ENCODE data around the gene MYO15A.

The MYO15A gene

GRCh38 chr17:18179804-18180203 lies 71.2 kb downstream of the MYO15A start:
- no peak for TF ChIP-seq EZH2phosphoT487 (IDR thresholded peaks at IDR 0.05; ENCODE audit: borderline replicate concordance)
- no peak for TF ChIP-seq CTCF (conservative IDR thresholded peaks at IDR 0.05; ENCODE audit: low read length)

GRCh38 chr17:18181358-18181757 lies 72.8 kb downstream of the MYO15A start:
- Histone ChIP-seq H3K4me2 (ENCODE audit: low read depth, low read length, poor library complexity, severe bottlenecking) (peak overlapping the region; percentile 97), H3K4me1 (ENCODE audit: insufficient read depth, low read length, poor library complexity, severe bottlenecking) (peaks cover 27% of the 10 kb centered on the region), H3K36me3 (ENCODE audit: insufficient read depth, low read length) (no peaks in the 10 kb centered on the region), H2AFZ (ENCODE audit: low read length) (no peak overlapping the region), H3K9me2 (replicated peaks; ENCODE audit: low read depth, low read length) (no peaks in the 10 kb centered on the region), H4K20me1 (ENCODE audit: insufficient read depth, low read length, poor library complexity, severe bottlenecking) (peaks cover 22% of the 10 kb centered on the region), H3K4me3 (ENCODE audit: low read length, poor library complexity, severe bottlenecking) (peak overlapping the region; percentile 97), H3K9ac (ENCODE audit: low read depth, low read length, poor library complexity, severe bottlenecking) (peak overlapping the region; percentile 82), H3F3A (ENCODE audit: low read depth) (no peaks in the 10 kb centered on the region), H3K27me3 (ENCODE audit: insufficient read depth, low read length, poor library complexity, severe bottlenecking) (no peaks in the 10 kb centered on the region), H3K79me2 (ENCODE audit: insufficient read depth, low read length) (peaks cover 36% of the 10 kb centered on the region), H3K9me3 (ENCODE audit: insufficient read depth, low read depth, low read length) (no peaks in the 10 kb centered on the region)
- no peak for TF ChIP-seq EZH2phosphoT487 (IDR thresholded peaks at IDR 0.05; ENCODE audit: borderline replicate concordance)
- no peak for TF ChIP-seq CTCF (conservative IDR thresholded peaks at IDR 0.05; ENCODE audit: low read length)

More at GRCh38 chr17:18179804-18180203, 71.2 kb downstream of the MYO15A start:
- Histone ChIP-seq H3K4me2 (ENCODE audit: low read depth, low read length, poor library complexity, severe bottlenecking) (no peak overlapping the region), H3F3A (ENCODE audit: low read depth) (no peaks in the 10 kb centered on the region), H3K9ac (ENCODE audit: low read depth, low read length, poor library complexity, severe bottlenecking) (no peak overlapping the region), H3K79me2 (ENCODE audit: insufficient read depth, low read length) (peaks cover 21% of the 10 kb centered on the region), H4K20me1 (ENCODE audit: insufficient read depth, low read length, poor library complexity, severe bottlenecking) (peaks cover 6% of the 10 kb centered on the region), H3K4me1 (ENCODE audit: insufficient read depth, low read length, poor library complexity, severe bottlenecking) (peaks cover 11% of the 10 kb centered on the region), H3K9me3 (ENCODE audit: insufficient read depth, low read depth, low read length) (no peaks in the 10 kb centered on the region), H2AFZ (ENCODE audit: low read length) (no peak overlapping the region), H3K36me3 (ENCODE audit: insufficient read depth, low read length) (no peaks in the 10 kb centered on the region), H3K27me3 (ENCODE audit: insufficient read depth, low read length, poor library complexity, severe bottlenecking) (no peaks in the 10 kb centered on the region), H3K9me2 (replicated peaks; ENCODE audit: low read depth, low read length) (no peaks in the 10 kb centered on the region), H3K4me3 (ENCODE audit: low read length, poor library complexity, severe bottlenecking) (no peak overlapping the region)

- Histone ChIP-seq H3K9me2 (replicated peaks; ENCODE audit: low read depth, low read length) (no peaks in the 10 kb centered on the region), H2AFZ (ENCODE audit: low read length) (peak overlapping the region; percentile 96), H3K27me3 (ENCODE audit: insufficient read depth, low read length, poor library complexity, severe bottlenecking) (no peaks in the 10 kb centered on the region), H3K4me3 (ENCODE audit: low read length, poor library complexity, severe bottlenecking) (peak overlapping the region; percentile 97), H3K79me2 (ENCODE audit: insufficient read depth, low read length) (peaks cover 46% of the 10 kb centered on the region), H3F3A (ENCODE audit: low read depth) (no peaks in the 10 kb centered on the region), H3K4me2 (ENCODE audit: low read depth, low read length, poor library complexity, severe bottlenecking) (peak overlapping the region; percentile 97), H3K36me3 (ENCODE audit: insufficient read depth, low read length) (no peaks in the 10 kb centered on the region), H3K9ac (ENCODE audit: low read depth, low read length, poor library complexity, severe bottlenecking) (peak overlapping the region; percentile 82), H4K20me1 (ENCODE audit: insufficient read depth, low read length, poor library complexity, severe bottlenecking) (peaks cover 32% of the 10 kb centered on the region), H3K4me1 (ENCODE audit: insufficient read depth, low read length, poor library complexity, severe bottlenecking) (peaks cover 36% of the 10 kb centered on the region), H3K9me3 (ENCODE audit: insufficient read depth, low read depth, low read length) (no peaks in the 10 kb centered on the region)
- no peak for TF ChIP-seq CTCF (conservative IDR thresholded peaks at IDR 0.05; ENCODE audit: low read length)
- TF ChIP-seq EZH2phosphoT487 (IDR thresholded peaks at IDR 0.05; ENCODE audit: borderline replicate concordance) = no peak
Observed at GRCh38 chr17:18182110-18182977, 73.8 kb downstream of the MYO15A start.

All from Loucy (cell line).